GM18907 (cell line): ENCODE results near the gene KIAA0586.
A peak's percentile ranks its signal among the peaks of the same experiment; 100 is the strongest.
"Not testable (repeated sequence)": the region's sequence is repeated elsewhere in the genome, so short reads cannot be mapped to it uniquely, and the experiment has no call there.

Experiments used
- ATAC-seq: cut with Tn5 transposase; IDR thresholded peaks from one replicate; pipeline ENCODE4 v1.9.1; 2021; ENCODE audit warnings: mild to moderate bottlenecking, moderate library complexity; ENCODE audit not compliant: unreplicated experiment

KIAA0586 gene

GRCh38 chr14:58427281-58428117, at the start of gene KIAA0586, which contains the start of gene TIMM9:
TSS of gene KIAA0586 (plus strand) at chr14:58427719. CDS start at chr14:58428265, 546 bp downstream.
TSS of gene TIMM9 (minus strand) at chr14:58427531. CDS start at chr14:58411945, 15,586 bp downstream.
- ATAC-seq, result peak; percentile 89

GRCh38 chr14:58390830-58391229, 36.7 kb upstream of the KIAA0586 start:
- ATAC-seq, result no peak

- ATAC-seq, result no peak
Measured at GRCh38 chr14:58395562-58395811, 32.0 kb upstream of the KIAA0586 start.

GRCh38 chr14:58395812-58396788, 31.4 kb upstream of the KIAA0586 start, which contains the start of gene TOMM20L:
TSS of gene TOMM20L (plus strand) at chr14:58395930. CDS start at chr14:58395958, 28 bp downstream.
- ATAC-seq, result peak; percentile 91

GRCh38 chr14:58397156-58397555, 30.4 kb upstream of the KIAA0586 start:
- no peak for ATAC-seq

GRCh38 chr14:58398495-58398894, 29.0 kb upstream of the KIAA0586 start:
- no peak for ATAC-seq

GRCh38 chr14:58398895-58399294, 28.6 kb upstream of the KIAA0586 start:
- no peak for ATAC-seq

- no peak for ATAC-seq
Measured at GRCh38 chr14:58401587-58401986, 25.9 kb upstream of the KIAA0586 start.

- no peak for ATAC-seq
Measured at GRCh38 chr14:58408681-58409215, 18.8 kb upstream of the KIAA0586 start.

GRCh38 chr14:58414845-58415244, 12.7 kb upstream of the KIAA0586 start:
- no peak for ATAC-seq

GRCh38 chr14:58415636-58416547, 11.6 kb upstream of the KIAA0586 start:
- ATAC-seq, result no peak

GRCh38 chr14:58416934-58417333, 10.6 kb upstream of the KIAA0586 start:
- ATAC-seq, result not testable (repeated sequence)

GRCh38 chr14:58426670-58427280, 744 bp upstream of the KIAA0586 start:
- ATAC-seq, result peak; percentile 42

GRCh38 chr14:58428118-58428683, 682 bp downstream of the KIAA0586 start:
- no peak for ATAC-seq

- no peak for ATAC-seq
Measured at GRCh38 chr14:58430156-58430555, 2.6 kb downstream of the KIAA0586 start.

GRCh38 chr14:58439476-58439875, 12.0 kb downstream of the KIAA0586 start:
- ATAC-seq, result no peak

- ATAC-seq, result no peak
Measured at GRCh38 chr14:58444627-58445026, 17.1 kb downstream of the KIAA0586 start.

- ATAC-seq, result no peak
Measured at GRCh38 chr14:58455593-58456265, 28.2 kb downstream of the KIAA0586 start.

- no peak for ATAC-seq
Measured at GRCh38 chr14:58460772-58461171, 33.3 kb downstream of the KIAA0586 start.
